Activated CD8-positive, alpha-beta memory T cell treated with anti-CD3 and anti-CD28 coated beads, Interleukin-2, amount 10 ng/mL, durations not matched to agents 7 days and 5 days (primary cell): ENCODE results near the gene HGS. TPM values are rescaled to one million over a fixed set of nuclear protein-coding genes. Genes with fewer than 3 reads are reported as not detected.
A peak's percentile ranks its signal among the peaks of the same experiment; 100 is the strongest.

Experiments
- ATAC-seq: fragments of 150-1000 bp; cut with Tn5 transposase; one replicate; pipeline ENCODE4 v1.10.0; 2021; ENCODE audit warnings: moderate library complexity
- CTCF ChIA-PET: fragments of 350-600 bp; sonication (Branson Sonifier 250); formaldehyde crosslinking; loops from one replicate; lab custom pipeline; 2021; ENCODE audit warnings: antibody characterized with exemption; lab: Charles Lee
- DNase-seq: peaks from one replicate; pipeline ENCODE4 v3.0.0-alpha.2; 2020
- H3K27ac Mint-ChIP-seq: one replicate; pipeline ENCODE4 v1.8.0; 2021; ENCODE audit warnings: mild to moderate bottlenecking, mixed read lengths
- H3K27me3 Mint-ChIP-seq: one replicate; pipeline ENCODE4 v1.8.0; 2021; ENCODE audit warnings: mixed read lengths
- H3K36me3 Mint-ChIP-seq: one replicate; pipeline ENCODE4 v1.8.0; 2021; ENCODE audit warnings: mild to moderate bottlenecking, mixed read lengths
- H3K4me1 Mint-ChIP-seq: one replicate; pipeline ENCODE4 v1.8.0; 2021; ENCODE audit warnings: mixed read lengths
- H3K4me3 Mint-ChIP-seq: one replicate; pipeline ENCODE4 v1.8.0; 2021; ENCODE audit warnings: mild to moderate bottlenecking, moderate library complexity, mixed read lengths
- H3K9me3 Mint-ChIP-seq: one replicate; pipeline ENCODE4 v1.8.0; 2022; ENCODE audit warnings: low read depth, mixed read lengths
- total RNA-seq, 2 experiments: library from RNA; stranded (reverse); gene quantifications; one replicate each; pipeline ENCODE4 v1.2.3, GENCODE V29; 2021

The HGS gene
- total RNA-seq, 2 experiments from 2014 or later = 145 to 159 TPM

GRCh38 chr17:81682565-81683207 lies 1.1 kb upstream of the HGS start:
- H3K36me3 Mint-ChIP-seq = peaks cover 18% of the 10 kb centered on the region
- peaks cover 32% of the 10 kb centered on the region for H3K4me1 Mint-ChIP-seq
- no peak for DNase-seq
- H3K27ac Mint-ChIP-seq = peak overlapping the region; percentile 83
- no peak for ATAC-seq
- peak overlapping the region; percentile 81 for H3K4me3 Mint-ChIP-seq
- CTCF ChIA-PET = interaction anchor here (1.2 to 2.3 kb wide), 6 partner anchors 15 to 31 kb away, joined by 3 to 10 read pairs (median 7); partner anchors contain the start of genes CCDC137, MRPL12 and OXLD1
- H3K27me3 Mint-ChIP-seq = no peaks in the 10 kb centered on the region
- no peaks in the 10 kb centered on the region for H3K9me3 Mint-ChIP-seq

- DNase-seq (no peak), ATAC-seq (no peak)
- Mint-ChIP-seq H3K4me3 (peak overlapping the region; percentile 81), H3K36me3 (peaks cover 18% of the 10 kb centered on the region), H3K9me3 (no peaks in the 10 kb centered on the region), H3K27me3 (no peaks in the 10 kb centered on the region), H3K27ac (peak overlapping the region; percentile 83), H3K4me1 (peaks cover 32% of the 10 kb centered on the region)
- CTCF ChIA-PET = interaction anchor here (0.6 to 2.3 kb wide), 9 partner anchors 15 to 168 kb away, joined by 3 to 10 read pairs (median 6); partner anchors contain the start of genes CCDC137, MRPL12 and OXLD1
Observed at GRCh38 chr17:81683208-81683583, 615 bp upstream of the HGS start.

GRCh38 chr17:81684442-81684911 lies 666 bp downstream of the HGS start:
- no peak for DNase-seq
- H3K4me1 Mint-ChIP-seq = peaks cover 32% of the 10 kb centered on the region

GRCh38 chr17:81685108-81685507 lies 1.3 kb downstream of the HGS start:
- Mint-ChIP-seq H3K4me1 (peaks cover 32% of the 10 kb centered on the region), H3K9me3 (no peaks in the 10 kb centered on the region)
- CTCF ChIA-PET = interaction anchor here (0.7 to 2.2 kb wide), 9 partner anchors 9 to 353 kb away, joined by 3 to 10 read pairs (median 4); partner anchors contain the start of genes DCXR and MRPL12

More at GRCh38 chr17:81684442-81684911, 666 bp downstream of the HGS start:
- no peaks in the 10 kb centered on the region for H3K9me3 Mint-ChIP-seq
- H3K4me3 Mint-ChIP-seq = peak overlapping the region; percentile 81
- H3K27me3 Mint-ChIP-seq = no peaks in the 10 kb centered on the region
- CTCF ChIA-PET = interaction anchor here (0.7 to 2.2 kb wide), 9 partner anchors 9 to 353 kb away, joined by 3 to 10 read pairs (median 4); partner anchors contain the start of genes DCXR and MRPL12
- peak overlapping the region; percentile 71 for H3K27ac Mint-ChIP-seq
- H3K36me3 Mint-ChIP-seq = peaks cover 22% of the 10 kb centered on the region
- no peak for ATAC-seq

GRCh38 chr17:81686614-81687013 lies 2.8 kb downstream of the HGS start:
- Mint-ChIP-seq H3K9me3 (no peaks in the 10 kb centered on the region), H3K36me3 (peaks cover 27% of the 10 kb centered on the region), H3K4me3 (no peak overlapping the region), H3K27me3 (no peaks in the 10 kb centered on the region), H3K4me1 (peaks cover 30% of the 10 kb centered on the region), H3K27ac (no peak overlapping the region)
- CTCF ChIA-PET = interaction anchor here (1.9 kb wide), 1 partner anchor 16 kb away, joined by 9 read pairs; the partner anchor contains the start of gene MRPL12
- no peak for ATAC-seq
- no peak for DNase-seq

More at GRCh38 chr17:81685108-81685507, 1.3 kb downstream of the HGS start:
- Mint-ChIP-seq H3K27me3 (no peaks in the 10 kb centered on the region), H3K27ac (peak overlapping the region; percentile 71), H3K36me3 (peaks cover 24% of the 10 kb centered on the region), H3K4me3 (peak overlapping the region; percentile 81)
- DNase-seq = no peak
- no peak for ATAC-seq

- H3K36me3 Mint-ChIP-seq = peaks cover 35% of the 10 kb centered on the region
- no peak overlapping the region for H3K27ac Mint-ChIP-seq
- DNase-seq (no peak), ATAC-seq (no peak)
- no peak overlapping the region for H3K4me3 Mint-ChIP-seq
- no peaks in the 10 kb centered on the region for H3K27me3 Mint-ChIP-seq
- H3K4me1 Mint-ChIP-seq = peaks cover 20% of the 10 kb centered on the region
- CTCF ChIA-PET = no interaction called here
- H3K9me3 Mint-ChIP-seq = no peaks in the 10 kb centered on the region
Observed at GRCh38 chr17:81687770-81688541, 4.1 kb downstream of the HGS start.

GRCh38 chr17:81688616-81689015 lies 4.8 kb downstream of the HGS start:
- no peaks in the 10 kb centered on the region for H3K9me3 Mint-ChIP-seq
- CTCF ChIA-PET = no interaction called here
- no peak overlapping the region for H3K27ac Mint-ChIP-seq
- H3K4me3 Mint-ChIP-seq = no peak overlapping the region
- DNase-seq (no peak), ATAC-seq (no peak)
- H3K4me1 Mint-ChIP-seq = peaks cover 20% of the 10 kb centered on the region
- H3K36me3 Mint-ChIP-seq = peaks cover 35% of the 10 kb centered on the region
- H3K27me3 Mint-ChIP-seq = no peaks in the 10 kb centered on the region

- CTCF ChIA-PET = no interaction called here
- Mint-ChIP-seq H3K27ac (no peak overlapping the region), H3K4me1 (peaks cover 12% of the 10 kb centered on the region), H3K36me3 (peaks cover 33% of the 10 kb centered on the region), H3K9me3 (no peaks in the 10 kb centered on the region), H3K4me3 (no peak overlapping the region), H3K27me3 (no peaks in the 10 kb centered on the region)
- no peak for DNase-seq
- no peak for ATAC-seq
Observed at GRCh38 chr17:81690066-81690465, 6.3 kb downstream of the HGS start.

- DNase-seq (no peak), ATAC-seq (no peak)
- CTCF ChIA-PET = no interaction called here
- Mint-ChIP-seq H3K4me3 (no peak overlapping the region), H3K27ac (no peak overlapping the region), H3K36me3 (peaks cover 32% of the 10 kb centered on the region), H3K9me3 (no peaks in the 10 kb centered on the region), H3K4me1 (peaks cover 8% of the 10 kb centered on the region), H3K27me3 (no peaks in the 10 kb centered on the region)
Observed at GRCh38 chr17:81690549-81690948, 6.7 kb downstream of the HGS start.

- peaks cover 28% of the 10 kb centered on the region for H3K36me3 Mint-ChIP-seq
- no peaks in the 10 kb centered on the region for H3K9me3 Mint-ChIP-seq
- no peaks in the 10 kb centered on the region for H3K27me3 Mint-ChIP-seq
- H3K27ac Mint-ChIP-seq = no peak overlapping the region
- no peak for ATAC-seq
- DNase-seq = no peak
- H3K4me3 Mint-ChIP-seq = no peak overlapping the region
- CTCF ChIA-PET = no interaction called here
- H3K4me1 Mint-ChIP-seq = peaks cover 3% of the 10 kb centered on the region
Observed at GRCh38 chr17:81691196-81691595, 7.4 kb downstream of the HGS start.

GRCh38 chr17:81691608-81692007 lies 7.8 kb downstream of the HGS start:
- Mint-ChIP-seq H3K4me3 (no peak overlapping the region), H3K9me3 (no peaks in the 10 kb centered on the region), H3K4me1 (no peaks in the 10 kb centered on the region), H3K27ac (no peak overlapping the region), H3K27me3 (no peaks in the 10 kb centered on the region), H3K36me3 (peaks cover 25% of the 10 kb centered on the region)
- DNase-seq (no peak), ATAC-seq (no peak)
- CTCF ChIA-PET = no interaction called here

GRCh38 chr17:81693509-81694210 lies 9.8 kb downstream of the HGS start:
- CTCF ChIA-PET = interaction anchor here (1.1 kb wide), 1 partner anchor 9 kb away, joined by 4 read pairs; the partner anchor contains the start of gene MRPL12
- peaks cover 33% of the 10 kb centered on the region for H3K36me3 Mint-ChIP-seq
- H3K9me3 Mint-ChIP-seq = no peaks in the 10 kb centered on the region
- DNase-seq = no peak
- peaks cover 3% of the 10 kb centered on the region for H3K4me1 Mint-ChIP-seq
- no peak for ATAC-seq
- no peak overlapping the region for H3K4me3 Mint-ChIP-seq
- no peak overlapping the region for H3K27ac Mint-ChIP-seq
- no peaks in the 10 kb centered on the region for H3K27me3 Mint-ChIP-seq

GRCh38 chr17:81694810-81695209 lies 11.0 kb downstream of the HGS start:
- peaks cover 5% of the 10 kb centered on the region for H3K4me1 Mint-ChIP-seq
- DNase-seq (no peak), ATAC-seq (no peak)
- H3K9me3 Mint-ChIP-seq = no peaks in the 10 kb centered on the region
- H3K4me3 Mint-ChIP-seq = no peak overlapping the region
- H3K27me3 Mint-ChIP-seq = no peaks in the 10 kb centered on the region
- H3K27ac Mint-ChIP-seq = no peak overlapping the region
- H3K36me3 Mint-ChIP-seq = peaks cover 34% of the 10 kb centered on the region
- CTCF ChIA-PET = no interaction called here
